CD4-positive, alpha-beta T cell treated with Interleukin-4 for 1 hour (primary cell): ENCODE data around the gene LSAMP.

Source experiments
- DNase-seq, 2 donors: peaks; one replicate each; pipeline ENCODE4 v3.0.0-alpha.2; 2020 to 2022

Gene LSAMP

GRCh38 chr3:116350119-116350733, 95.1 kb downstream of the LSAMP start:
- no peak for DNase-seq

- DNase-seq: no peak
These were observed 97.1 kb downstream of the LSAMP start for GRCh38 chr3:116348216-116348615.

- no peak for DNase-seq
These were observed 102.8 kb downstream of the LSAMP start for GRCh38 chr3:116342499-116342898.

- no peak for DNase-seq
These were observed 103.4 kb downstream of the LSAMP start for GRCh38 chr3:116341899-116342298.

- no peak for DNase-seq
These were observed 103.9 kb downstream of the LSAMP start for GRCh38 chr3:116341381-116341780.

- no peak for DNase-seq
These were observed 104.5 kb downstream of the LSAMP start for GRCh38 chr3:116340680-116341216.

GRCh38 chr3:116339441-116340028, 105.8 kb downstream of the LSAMP start:
- no peak for DNase-seq

- no peak for DNase-seq
These were observed 106.6 kb downstream of the LSAMP start for GRCh38 chr3:116338713-116339112.

GRCh38 chr3:116337229-116337628, 108.1 kb downstream of the LSAMP start:
- DNase-seq: no peak

GRCh38 chr3:116331380-116331779, 113.9 kb downstream of the LSAMP start:
- no peak for DNase-seq

- DNase-seq: no peak
These were observed 122.4 kb downstream of the LSAMP start for GRCh38 chr3:116322750-116323375.

GRCh38 chr3:116318370-116318769, 126.9 kb downstream of the LSAMP start:
- DNase-seq: no peak

GRCh38 chr3:116316771-116317170, 128.5 kb downstream of the LSAMP start:
- DNase-seq: no peak

GRCh38 chr3:116314476-116314875, 130.8 kb downstream of the LSAMP start:
- no peak for DNase-seq

GRCh38 chr3:116306720-116307119, 138.6 kb downstream of the LSAMP start:
- no peak for DNase-seq

GRCh38 chr3:116306149-116306548, 139.1 kb downstream of the LSAMP start:
- DNase-seq: no peak

- DNase-seq: no peak
These were observed 143.1 kb downstream of the LSAMP start for GRCh38 chr3:116302087-116302747.

- DNase-seq: no peak
These were observed 143.9 kb downstream of the LSAMP start for GRCh38 chr3:116301422-116301821.

GRCh38 chr3:116300226-116300625, 145.1 kb downstream of the LSAMP start:
- no peak for DNase-seq

- DNase-seq: no peak
These were observed 145.6 kb downstream of the LSAMP start for GRCh38 chr3:116299646-116300081.

GRCh38 chr3:116298151-116298550, 147.1 kb downstream of the LSAMP start:
- DNase-seq: no peak

GRCh38 chr3:116291141-116291540, 154.1 kb downstream of the LSAMP start:
- DNase-seq: no peak

- DNase-seq: no peak
These were observed 156.8 kb downstream of the LSAMP start for GRCh38 chr3:116288485-116288884.
